Neuronal stem cell (in vitro differentiated cells): ENCODE measurements around the gene RESP18.

ENCODE experiments used
- DNase-seq: peaks from one replicate; pipeline ENCODE4 v3.0.0-alpha.2; 2013; ENCODE audit warnings: low spot score
- H2AFZ ChIP-seq: one replicate; pipeline ENCODE4 v1.6.1; 2013; ENCODE audit warnings: mild to moderate bottlenecking, low read length, inconsistent platforms
- H2AK5ac ChIP-seq: 2 replicates; pipeline ENCODE4 v1.6.1; 2013; ENCODE audit warnings: low read depth, mild to moderate bottlenecking, inconsistent platforms, low read length, moderate library complexity, mixed read lengths
- H2BK120ac ChIP-seq: 2 replicates; pipeline ENCODE4 v1.6.1; 2013; ENCODE audit warnings: low read depth, mild to moderate bottlenecking, inconsistent platforms, low read length, moderate library complexity, mixed read lengths
- H2BK12ac ChIP-seq: one replicate; pipeline ENCODE4 v1.6.1; 2013; ENCODE audit warnings: low read length, inconsistent platforms
- H2BK15ac ChIP-seq: 2 replicates; pipeline ENCODE4 v1.6.1; 2013; ENCODE audit warnings: mild to moderate bottlenecking, low read length, inconsistent platforms, mixed read lengths
- H2BK5ac ChIP-seq: one replicate; pipeline ENCODE4 v1.6.1; 2013; ENCODE audit warnings: inconsistent platforms, mild to moderate bottlenecking, low read length, moderate library complexity
- H3K14ac ChIP-seq: one replicate; pipeline ENCODE4 v1.6.1; 2013; ENCODE audit warnings: low read length, inconsistent platforms
- H3K18ac ChIP-seq: 2 replicates; pipeline ENCODE4 v1.6.1; 2013; ENCODE audit warnings: low read length, inconsistent platforms
- H3K23ac ChIP-seq: 2 replicates; pipeline ENCODE4 v1.6.1; 2013; ENCODE audit warnings: low read depth, mild to moderate bottlenecking, mixed read lengths, low read length, inconsistent platforms; ENCODE audit not compliant: poor library complexity
- H3K27ac ChIP-seq: replicated peaks from 3 replicates; pipeline ENCODE4 v1.5.1; 2013; ENCODE audit warnings: low read length, inconsistent platforms
- H3K27me3 ChIP-seq, 3 experiments: 2 replicates each; pipeline ENCODE4 v1.6.1; 2013; ENCODE audit warnings: low read length in 3 of 3, mild to moderate bottlenecking in 2 of 3, inconsistent platforms in 1 of 3, low read depth in 1 of 3, mixed read lengths in 1 of 3, moderate library complexity in 1 of 3; ENCODE audit not compliant: control insufficient read depth in 3 of 3, insufficient read depth in 3 of 3
- H3K36me3 ChIP-seq, 2 donors: replicated peaks in 1 of 2; 2 replicates each; pipeline ENCODE4 v1.6.1; 2013; ENCODE audit warnings: low read length in 2 of 2; ENCODE audit not compliant: control insufficient read depth in 2 of 2, insufficient read depth in 2 of 2
- H3K4ac ChIP-seq: 2 replicates; pipeline ENCODE4 v1.6.1; 2013; ENCODE audit warnings: inconsistent platforms, mild to moderate bottlenecking, low read length, moderate library complexity
- H3K4me1 ChIP-seq, 2 donors: 1 replicate in 1 of 2; 2 replicates in 1 of 2; pipeline ENCODE4 v1.6.1; 2013; ENCODE audit warnings: low read length in 2 of 2, low read depth in 1 of 2; ENCODE audit not compliant: control insufficient read depth in 2 of 2, insufficient read depth in 1 of 2
- H3K4me2 ChIP-seq: one replicate; pipeline ENCODE4 v1.6.1; 2013; ENCODE audit warnings: mild to moderate bottlenecking, low read length, inconsistent platforms; ENCODE audit not compliant: insufficient read depth, poor library complexity, severe bottlenecking
- H3K4me3 ChIP-seq, 2 donors: 2 replicates each; pipeline ENCODE4 v1.5.1; 2013; ENCODE audit warnings: low read length in 2 of 2, mild to moderate bottlenecking in 2 of 2, inconsistent platforms in 1 of 2, moderate library complexity in 1 of 2
- H3K79me1 ChIP-seq: one replicate; pipeline ENCODE4 v1.6.1; 2013; ENCODE audit warnings: low read depth, mild to moderate bottlenecking, inconsistent platforms, low read length, moderate library complexity
- H3K9ac ChIP-seq: one replicate; pipeline ENCODE4 v1.6.1; 2013; ENCODE audit warnings: mild to moderate bottlenecking, low read depth, low read length, inconsistent platforms; ENCODE audit not compliant: poor library complexity
- H3K9me3 ChIP-seq, 2 donors: replicated peaks in 1 of 2; 2 replicates each; pipeline versions ENCODE3 to v1.6.1; 2013; ENCODE audit warnings: low read length in 2 of 2, mild to moderate bottlenecking in 2 of 2, inconsistent platforms in 1 of 2, low read depth in 1 of 2, mixed read lengths in 1 of 2, moderate library complexity in 1 of 2; ENCODE audit not compliant: control insufficient read depth in 2 of 2, insufficient read depth in 1 of 2
- H4K8ac ChIP-seq: one replicate; pipeline ENCODE4 v1.6.1; 2013; ENCODE audit warnings: low read depth, mild to moderate bottlenecking, inconsistent platforms, low read length, moderate library complexity
- H4K91ac ChIP-seq: one replicate; pipeline ENCODE4 v1.6.1; 2013; ENCODE audit warnings: low read length, low read depth, mild to moderate bottlenecking, inconsistent platforms; ENCODE audit not compliant: poor library complexity
- WGBS, 2 donors: extraction: QIAGEN DNeasy Blood & Tissue Kit; methylation state at CpG; one replicate each; pipeline ENCODE4 v1.1.7; 2013; ENCODE audit warnings: missing lambda C conversion rate in 2 of 2, mixed read lengths in 1 of 2; ENCODE audit not compliant: insufficient read length in 2 of 2, insufficient replicate concordance in 1 of 2; ENCODE audit errors: extremely low coverage in 2 of 2; 5-methylcytosine and 5-hydroxymethylcytosine counted together

RESP18 gene

DNA sequence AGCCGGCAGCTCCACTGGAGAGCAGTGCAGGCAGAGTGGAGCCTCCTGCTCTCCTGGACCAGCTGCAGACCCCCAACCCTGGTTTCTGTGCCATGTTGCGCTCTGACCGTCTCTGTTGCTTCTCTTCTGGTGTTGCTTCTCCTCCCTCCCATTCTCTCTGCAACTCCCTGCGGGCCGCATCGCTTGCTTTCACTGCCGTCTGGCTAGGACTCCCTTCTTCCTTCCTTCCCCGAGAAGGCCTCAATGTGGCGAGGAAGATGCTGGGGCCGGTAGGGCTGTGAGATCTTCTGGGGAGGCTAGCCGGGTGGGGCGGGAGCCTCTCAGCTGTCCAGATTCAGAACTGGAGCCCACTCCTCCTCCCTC is 47.2 kb downstream of the RESP18 start:
- Histone ChIP-seq H3K23ac (peak overlapping the region; percentile 73), H4K8ac (no peak overlapping the region), H2AK5ac (peak overlapping the region; percentile 99), H3K4me3 (no peak overlapping the region), H3K4me1 (peaks cover 6 to 7% of the 10 kb centered on the region in 2 donors), H2AFZ (no peak overlapping the region), H2BK15ac (peak overlapping the region; percentile 24), H3K4me2 (no peak overlapping the region), H3K4ac (no peak overlapping the region), H3K9me3 (no peaks in the 10 kb centered on the region), H3K14ac (no peak overlapping the region), H3K9ac (no peak overlapping the region), H3K27ac (no peak overlapping the region), H3K18ac (peak overlapping the region; percentile 38), H3K36me3 (peaks cover 20 to 39% of the 10 kb centered on the region in 2 donors), H4K91ac (no peak overlapping the region), H3K27me3 (no peaks in the 10 kb centered on the region), H2BK120ac (no peak overlapping the region), H2BK5ac (no peak overlapping the region), H3K79me1 (peaks cover 7% of the 10 kb centered on the region), H2BK12ac (no peak overlapping the region)
- no peak for DNase-seq
- WGBS, 2 donors: no CpG with 5 or more reads among the region's 12 CpGs

DNA sequence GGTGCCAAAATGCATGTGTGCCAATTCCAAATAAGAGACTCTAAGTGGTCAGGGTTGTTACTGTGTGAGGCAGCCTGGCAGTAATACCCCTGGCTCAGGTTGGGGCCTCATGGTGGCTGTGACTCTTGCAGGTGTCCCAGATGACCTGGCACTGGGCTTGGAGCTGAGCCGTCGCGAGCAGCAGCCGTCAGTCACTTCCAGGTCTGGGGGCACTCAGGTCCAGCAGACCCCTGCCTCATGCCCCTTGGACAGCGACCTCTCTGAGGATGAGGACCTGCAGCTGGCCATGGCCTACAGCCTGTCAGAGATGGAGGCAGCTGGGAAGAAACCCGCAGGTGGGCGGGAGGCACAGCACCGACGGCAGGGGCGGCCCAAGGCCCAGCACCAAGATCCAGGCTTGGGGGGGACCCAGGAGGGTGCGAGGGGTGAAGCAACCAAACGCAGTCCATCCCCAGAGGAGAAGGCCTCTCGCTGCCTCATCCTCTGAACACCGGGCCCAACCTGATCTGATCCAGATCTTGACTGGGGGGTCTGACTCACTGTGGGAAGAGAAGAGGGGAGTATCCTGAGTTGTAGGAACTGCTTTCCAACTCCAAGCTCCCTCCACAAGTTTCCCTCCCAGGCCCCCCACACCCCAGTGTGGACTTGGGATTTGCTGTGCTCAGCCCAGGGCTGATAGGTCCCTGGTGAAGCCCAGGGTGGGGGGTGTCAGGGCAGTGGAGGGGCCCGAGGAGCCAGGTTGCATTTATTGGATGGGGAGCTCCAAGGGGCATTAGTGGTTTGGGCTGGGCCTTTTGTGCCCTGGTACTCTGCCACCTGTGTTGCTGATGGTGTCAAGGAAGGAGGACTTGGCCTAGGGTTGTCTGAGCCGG is 47.8 kb downstream of the RESP18 start:
- peak overlapping the region; percentile 73 for H3K23ac ChIP-seq
- no peak overlapping the region for H2BK12ac ChIP-seq
- peaks cover 20 to 39% of the 10 kb centered on the region in 2 donors for H3K36me3 ChIP-seq
- H3K9ac ChIP-seq: no peak overlapping the region
- WGBS, 2 donors: no CpG with 5 or more reads among the region's 16 CpGs
- H2AK5ac ChIP-seq: peak overlapping the region; percentile 99
- H2BK15ac ChIP-seq: no peak overlapping the region
- H3K4me1 ChIP-seq: peaks cover 10 to 12% of the 10 kb centered on the region in 2 donors
- no peaks in the 10 kb centered on the region for H3K9me3 ChIP-seq
- H2BK120ac ChIP-seq: no peak overlapping the region
- no peak overlapping the region for H3K4me3 ChIP-seq
- no peak overlapping the region for H3K14ac ChIP-seq
- no peak overlapping the region for H3K18ac ChIP-seq
- H2BK5ac ChIP-seq: no peak overlapping the region
- no peak overlapping the region for H3K4ac ChIP-seq
- no peaks in the 10 kb centered on the region for H3K27me3 ChIP-seq
- no peak overlapping the region for H4K91ac ChIP-seq
- H3K27ac ChIP-seq: no peak overlapping the region
- H2AFZ ChIP-seq: no peak overlapping the region
- DNase-seq: no peak
- peaks cover 7% of the 10 kb centered on the region for H3K79me1 ChIP-seq
- H4K8ac ChIP-seq: peak overlapping the region; percentile 57
- no peak overlapping the region for H3K4me2 ChIP-seq

DNA sequence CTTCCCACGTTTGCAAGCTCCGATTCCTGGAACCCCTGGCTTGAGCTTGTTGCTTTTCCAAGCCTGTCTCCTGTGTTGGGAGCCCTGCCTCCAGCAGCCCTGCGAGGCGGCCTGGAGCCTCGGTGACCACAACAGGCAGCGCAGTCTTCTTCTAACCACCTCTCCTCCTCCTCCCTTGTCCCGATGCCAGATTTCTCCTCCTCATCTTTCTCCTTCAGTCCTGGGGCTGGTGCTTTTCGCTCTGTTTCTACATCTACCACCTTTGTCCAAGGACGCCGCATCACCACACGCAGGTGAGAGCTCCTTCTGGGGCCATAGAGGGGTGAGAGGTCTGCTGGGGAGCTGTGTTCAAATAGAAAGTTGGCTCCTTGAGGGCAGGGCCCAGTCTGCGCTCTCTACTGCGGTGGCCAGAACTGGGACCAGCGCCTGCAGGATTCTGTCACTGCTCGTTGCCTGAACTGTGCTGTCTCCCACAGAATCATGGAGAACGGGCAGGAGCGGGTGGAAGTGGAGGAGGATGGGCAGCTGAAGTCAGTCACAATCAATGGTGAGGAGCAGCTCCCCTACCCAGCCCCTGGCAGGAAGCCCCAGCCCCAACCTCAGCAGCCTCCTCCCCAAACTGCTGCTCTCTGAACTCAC is 49.5 kb downstream of the RESP18 start:
- H2BK120ac ChIP-seq: no peak overlapping the region

DNA sequence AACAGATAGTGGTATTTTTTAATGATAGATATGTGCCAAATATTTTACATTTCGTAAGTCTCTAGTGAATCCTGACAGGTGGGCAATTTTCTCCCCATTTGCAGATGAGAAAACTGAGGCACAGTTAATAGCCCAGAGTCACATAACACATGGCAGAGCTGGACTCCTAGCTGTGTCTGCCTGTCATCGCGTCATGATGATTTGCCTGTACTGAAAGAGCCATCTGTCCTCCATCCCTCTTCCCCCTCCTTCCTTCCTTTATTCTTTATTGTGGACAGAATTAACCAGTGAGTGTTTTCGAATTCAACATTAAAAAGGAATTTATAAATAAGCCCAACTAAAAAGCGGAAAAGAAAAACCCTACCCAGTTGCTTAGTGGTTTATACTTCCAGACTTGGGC is 50.2 kb downstream of the RESP18 start:
- Histone ChIP-seq H3K79me1 (peaks cover 7% of the 10 kb centered on the region), H4K8ac (no peak overlapping the region), H2AK5ac (no peak overlapping the region), H3K4me3 (no peak overlapping the region), H3K27ac (no peak overlapping the region), H3K9me3 (no peaks in the 10 kb centered on the region), H2BK5ac (no peak overlapping the region), H3K9ac (no peak overlapping the region), H3K4me1 (peaks cover 21 to 25% of the 10 kb centered on the region in 2 donors), H2AFZ (no peak overlapping the region), H2BK15ac (no peak overlapping the region), H3K4ac (no peak overlapping the region), H3K36me3 (peaks cover 20 to 39% of the 10 kb centered on the region in 2 donors), H3K18ac (no peak overlapping the region), H3K23ac (no peak overlapping the region), H2BK12ac (no peak overlapping the region), H4K91ac (no peak overlapping the region), H2BK120ac (no peak overlapping the region), H3K14ac (no peak overlapping the region), H3K4me2 (no peak overlapping the region), H3K27me3 (peaks cover 0 to 2% (median 0%) of the 10 kb centered on the region in 3 experiments)
- no peak for DNase-seq
- no CpG with 5 or more reads among the region's 5 CpGs for WGBS, 2 donors

More for the DNA sequence above, 49.5 kb downstream of the RESP18 start:
- no peak overlapping the region for H3K27ac ChIP-seq
- peaks cover 20 to 39% of the 10 kb centered on the region in 2 donors for H3K36me3 ChIP-seq
- no peak overlapping the region for H4K8ac ChIP-seq
- peaks cover 7% of the 10 kb centered on the region for H3K79me1 ChIP-seq
- H3K23ac ChIP-seq: no peak overlapping the region
- no peak overlapping the region for H2BK12ac ChIP-seq
- H2BK15ac ChIP-seq: no peak overlapping the region
- no peaks in the 10 kb centered on the region for H3K9me3 ChIP-seq
- no peak overlapping the region for H3K4me3 ChIP-seq
- H3K9ac ChIP-seq: no peak overlapping the region
- H2AK5ac ChIP-seq: no peak overlapping the region
- no peak overlapping the region for H3K14ac ChIP-seq
- H3K4me2 ChIP-seq: no peak overlapping the region
- WGBS, 2 donors: no CpG with 5 or more reads among the region's 17 CpGs
- H3K4ac ChIP-seq: no peak overlapping the region
- DNase-seq: no peak
- no peak overlapping the region for H4K91ac ChIP-seq
- no peak overlapping the region for H2BK5ac ChIP-seq
- H2AFZ ChIP-seq: no peak overlapping the region
- peaks cover 18 to 19% of the 10 kb centered on the region in 2 donors for H3K4me1 ChIP-seq
- H3K18ac ChIP-seq: no peak overlapping the region
- H3K27me3 ChIP-seq: no peaks in the 10 kb centered on the region
